Parathyroid adenoma (tissue), 2 donors: ENCODE results near the gene BTBD7.

ENCODE experiments used
- H2AFZ ChIP-seq: fragments of 300-600 bp; sonication (generic); one replicate; pipeline ENCODE4 v1.7.0; 2017; ENCODE audit warnings: antibody characterized with exemption, mild to moderate bottlenecking
- H3K27ac ChIP-seq: fragments of 300-600 bp; sonication (generic); one replicate; pipeline ENCODE4 v1.7.0; 2017
- H3K27me3 ChIP-seq: fragments of 300-600 bp; sonication (generic); one replicate; pipeline ENCODE4 v1.7.0; 2017; ENCODE audit warnings: low read length; ENCODE audit not compliant: control insufficient read depth, insufficient read depth
- H3K36me3 ChIP-seq: fragments of 300-600 bp; sonication (generic); one replicate; pipeline ENCODE4 v1.7.0; 2017; ENCODE audit warnings: low read length; ENCODE audit not compliant: control insufficient read depth, insufficient read depth
- H3K4me1 ChIP-seq: fragments of 300-600 bp; sonication (generic); one replicate; pipeline ENCODE4 v1.7.0; 2017; ENCODE audit warnings: control low read depth
- H3K4me2 ChIP-seq: fragments of 300-600 bp; sonication (generic); one replicate; pipeline ENCODE4 v1.7.0; 2017; ENCODE audit warnings: low read length
- H3K4me3 ChIP-seq: fragments of 300-600 bp; sonication (generic); one replicate; pipeline ENCODE4 v1.7.0; 2017; ENCODE audit warnings: low read depth, low read length
- H3K79me2 ChIP-seq: fragments of 300-600 bp; sonication (generic); one replicate; pipeline ENCODE4 v1.7.0; 2017; ENCODE audit warnings: control low read depth
- H3K9ac ChIP-seq: fragments of 300-600 bp; sonication (generic); one replicate; pipeline ENCODE4 v1.7.0; 2017; ENCODE audit warnings: mild to moderate bottlenecking
- H3K9me3 ChIP-seq: fragments of 300-600 bp; sonication (generic); one replicate; pipeline ENCODE4 v1.7.0; 2017; ENCODE audit warnings: low read length; ENCODE audit not compliant: control insufficient read depth
- CTCF ChIP-seq: fragments of 300-600 bp; sonication (generic); IDR thresholded peaks from one replicate; pipeline ENCODE4 v1.7.0; 2017; ENCODE audit warnings: antibody characterized with exemption, mild to moderate bottlenecking
- donor health status: primary hyperparathyroidism.

Gene BTBD7

GRCh38 chr14:93295541-93296220 is 37.2 kb downstream of the BTBD7 start:
- Histone ChIP-seq H3K4me1 (peaks cover 4% of the 10 kb centered on the region), H2AFZ (no peak overlapping the region), H3K36me3 (no peaks in the 10 kb centered on the region), H3K27me3 (no peaks in the 10 kb centered on the region), H3K9me3 (no peaks in the 10 kb centered on the region), H3K4me2 (no peak overlapping the region), H3K79me2 (peaks cover 10% of the 10 kb centered on the region), H3K4me3 (no peak overlapping the region), H3K27ac (no peak overlapping the region), H3K9ac (no peak overlapping the region)
- no peak for TF ChIP-seq CTCF

- Histone ChIP-seq H3K79me2 (peaks cover 21% of the 10 kb centered on the region), H2AFZ (no peak overlapping the region), H3K9me3 (no peaks in the 10 kb centered on the region), H3K27ac (no peak overlapping the region), H3K9ac (no peak overlapping the region), H3K36me3 (no peaks in the 10 kb centered on the region), H3K4me2 (no peak overlapping the region), H3K27me3 (no peaks in the 10 kb centered on the region), H3K4me1 (peaks cover 2% of the 10 kb centered on the region), H3K4me3 (no peak overlapping the region)
- no peak for TF ChIP-seq CTCF
Observed at GRCh38 chr14:93286212-93286890, 46.5 kb downstream of the BTBD7 start.

GRCh38 chr14:93285044-93285443 is 47.8 kb downstream of the BTBD7 start:
- Histone ChIP-seq H3K36me3 (no peaks in the 10 kb centered on the region), H3K4me2 (no peak overlapping the region), H3K27ac (no peak overlapping the region), H3K79me2 (peaks cover 21% of the 10 kb centered on the region), H3K27me3 (no peaks in the 10 kb centered on the region), H3K9me3 (no peaks in the 10 kb centered on the region), H3K4me1 (peaks cover 2% of the 10 kb centered on the region), H2AFZ (no peak overlapping the region), H3K9ac (no peak overlapping the region), H3K4me3 (no peak overlapping the region)
- TF ChIP-seq CTCF = no peak

GRCh38 chr14:93281937-93282336 is 50.9 kb downstream of the BTBD7 start:
- no peaks in the 10 kb centered on the region for H3K9me3 ChIP-seq
- H3K4me1 ChIP-seq = peaks cover 2% of the 10 kb centered on the region
- H3K4me3 ChIP-seq = no peak overlapping the region
- H2AFZ ChIP-seq = no peak overlapping the region
- no peaks in the 10 kb centered on the region for H3K36me3 ChIP-seq
- no peak overlapping the region for H3K27ac ChIP-seq
- no peak overlapping the region for H3K4me2 ChIP-seq
- H3K27me3 ChIP-seq = no peaks in the 10 kb centered on the region
- no peak overlapping the region for H3K9ac ChIP-seq
- no peak for TF ChIP-seq CTCF
- peaks cover 18% of the 10 kb centered on the region for H3K79me2 ChIP-seq
